ENCODE results near the gene DAP3.

DAP3 gene

GRCh38 chr1:155769257-155769656 is 80.4 kb downstream of the DAP3 start:
- H3K9me2 ChIP-seq (replicated peaks; ENCODE audit: low read depth, low read length), result no peaks in the 10 kb centered on the region
- no peaks in the 10 kb centered on the region for H3K79me2 ChIP-seq (ENCODE audit: insufficient read depth, low read length)
- no peak overlapping the region for H3K9ac ChIP-seq (ENCODE audit: low read depth, low read length, poor library complexity, severe bottlenecking)
- no peak overlapping the region for H3K4me3 ChIP-seq (ENCODE audit: low read length, poor library complexity, severe bottlenecking)
- no peaks in the 10 kb centered on the region for H3K9me3 ChIP-seq (ENCODE audit: insufficient read depth, low read depth, low read length)
- H3K36me3 ChIP-seq (ENCODE audit: insufficient read depth, low read length), result peaks cover 78% of the 10 kb centered on the region; the same call in 1 of the 2 replicates
- no peak overlapping the region for H3K4me2 ChIP-seq (ENCODE audit: low read depth, low read length, poor library complexity, severe bottlenecking)
- no peaks in the 10 kb centered on the region for H4K20me1 ChIP-seq (ENCODE audit: insufficient read depth, low read length, poor library complexity, severe bottlenecking)
- no peaks in the 10 kb centered on the region for H3K27me3 ChIP-seq (ENCODE audit: insufficient read depth, low read length, poor library complexity, severe bottlenecking)
- H3F3A ChIP-seq (ENCODE audit: low read depth), result no peaks in the 10 kb centered on the region
- H2AFZ ChIP-seq (ENCODE audit: low read length), result no peak overlapping the region
- TF ChIP-seq EZH2phosphoT487 (IDR thresholded peaks at IDR 0.05; ENCODE audit: borderline replicate concordance) (no peak), CTCF (conservative IDR thresholded peaks at IDR 0.05; ENCODE audit: low read length) (no peak)
- no peaks in the 10 kb centered on the region for H3K4me1 ChIP-seq (ENCODE audit: insufficient read depth, low read length, poor library complexity, severe bottlenecking)

GRCh38 chr1:155773221-155773620 is 84.3 kb downstream of the DAP3 start:
- H3K4me3 ChIP-seq (ENCODE audit: low read length, poor library complexity, severe bottlenecking), result no peak overlapping the region
- no peaks in the 10 kb centered on the region for H4K20me1 ChIP-seq (ENCODE audit: insufficient read depth, low read length, poor library complexity, severe bottlenecking)
- H3F3A ChIP-seq (ENCODE audit: low read depth), result no peaks in the 10 kb centered on the region
- peaks cover 81% of the 10 kb centered on the region; the same call in 1 of the 2 replicates for H3K36me3 ChIP-seq (ENCODE audit: insufficient read depth, low read length)
- H3K9me2 ChIP-seq (replicated peaks; ENCODE audit: low read depth, low read length), result no peaks in the 10 kb centered on the region
- H3K79me2 ChIP-seq (ENCODE audit: insufficient read depth, low read length), result no peaks in the 10 kb centered on the region
- no peaks in the 10 kb centered on the region for H3K9me3 ChIP-seq (ENCODE audit: insufficient read depth, low read depth, low read length)
- H2AFZ ChIP-seq (ENCODE audit: low read length), result no peak overlapping the region
- no peaks in the 10 kb centered on the region for H3K4me1 ChIP-seq (ENCODE audit: insufficient read depth, low read length, poor library complexity, severe bottlenecking)
- no peaks in the 10 kb centered on the region for H3K27me3 ChIP-seq (ENCODE audit: insufficient read depth, low read length, poor library complexity, severe bottlenecking)
- H3K4me2 ChIP-seq (ENCODE audit: low read depth, low read length, poor library complexity, severe bottlenecking), result no peak overlapping the region
- TF ChIP-seq CTCF (conservative IDR thresholded peaks at IDR 0.05; ENCODE audit: low read length), result no peak
- no peak for TF ChIP-seq EZH2phosphoT487 (IDR thresholded peaks at IDR 0.05; ENCODE audit: borderline replicate concordance)
- H3K9ac ChIP-seq (ENCODE audit: low read depth, low read length, poor library complexity, severe bottlenecking), result no peak overlapping the region

- Histone ChIP-seq H3K4me1 (ENCODE audit: insufficient read depth, low read length, poor library complexity, severe bottlenecking) (no peaks in the 10 kb centered on the region), H3K79me2 (ENCODE audit: insufficient read depth, low read length) (no peaks in the 10 kb centered on the region), H3K9me3 (ENCODE audit: insufficient read depth, low read depth, low read length) (no peaks in the 10 kb centered on the region), H3K36me3 (ENCODE audit: insufficient read depth, low read length) (peaks cover 73% of the 10 kb centered on the region; the same call in 1 of the 2 replicates), H3K4me2 (ENCODE audit: low read depth, low read length, poor library complexity, severe bottlenecking) (no peak overlapping the region), H3K27me3 (ENCODE audit: insufficient read depth, low read length, poor library complexity, severe bottlenecking) (no peaks in the 10 kb centered on the region), H3K4me3 (ENCODE audit: low read length, poor library complexity, severe bottlenecking) (no peak overlapping the region), H3K9ac (ENCODE audit: low read depth, low read length, poor library complexity, severe bottlenecking) (no peak overlapping the region), H3K9me2 (replicated peaks; ENCODE audit: low read depth, low read length) (no peaks in the 10 kb centered on the region), H2AFZ (ENCODE audit: low read length) (no peak overlapping the region), H4K20me1 (ENCODE audit: insufficient read depth, low read length, poor library complexity, severe bottlenecking) (no peaks in the 10 kb centered on the region), H3F3A (ENCODE audit: low read depth) (no peaks in the 10 kb centered on the region)
- TF ChIP-seq CTCF (conservative IDR thresholded peaks at IDR 0.05; ENCODE audit: low read length), result no peak
- no peak for TF ChIP-seq EZH2phosphoT487 (IDR thresholded peaks at IDR 0.05; ENCODE audit: borderline replicate concordance)
These were observed 87.5 kb downstream of the DAP3 start for GRCh38 chr1:155776414-155776813.

All from Loucy (cell line).